HG03457 (cell line): ENCODE results near the gene NEURL1.

Experiments
- ATAC-seq: cut with Tn5 transposase; IDR thresholded peaks from one replicate; pipeline ENCODE4 v1.9.1; 2021; ENCODE audit warnings: moderate number of reproducible peaks; ENCODE audit not compliant: unreplicated experiment

NEURL1 gene

GRCh38 chr10:103578782-103579382 is 85.4 kb downstream of the NEURL1 start:
- ATAC-seq = no peak

- no peak for ATAC-seq
Observed at GRCh38 chr10:103580011-103580410, 86.5 kb downstream of the NEURL1 start.

- no peak for ATAC-seq
Observed at GRCh38 chr10:103580430-103580829, 86.9 kb downstream of the NEURL1 start.

GRCh38 chr10:103581499-103581898 is 88.0 kb downstream of the NEURL1 start:
- ATAC-seq = no peak

- ATAC-seq = no peak
Observed at GRCh38 chr10:103582331-103583123, 89.0 kb downstream of the NEURL1 start.

- no peak for ATAC-seq
Observed at GRCh38 chr10:103583871-103584215, 90.3 kb downstream of the NEURL1 start.

- ATAC-seq = no peak
Observed at GRCh38 chr10:103584216-103585010, 90.9 kb downstream of the NEURL1 start.

- no peak for ATAC-seq
Observed at GRCh38 chr10:103585011-103585405, 91.5 kb downstream of the NEURL1 start.

GRCh38 chr10:103587073-103587472 is 93.6 kb downstream of the NEURL1 start:
- no peak for ATAC-seq

GRCh38 chr10:103589074-103589630 is 95.6 kb downstream of the NEURL1 start:
- no peak for ATAC-seq

GRCh38 chr10:103590060-103590459 is 96.6 kb downstream of the NEURL1 start:
- no peak for ATAC-seq

- ATAC-seq = no peak
Observed at GRCh38 chr10:103590744-103591291, 97.3 kb downstream of the NEURL1 start.

- no peak for ATAC-seq
Observed at GRCh38 chr10:103592186-103593021, 98.9 kb downstream of the NEURL1 start.

GRCh38 chr10:103593022-103593570 is 99.6 kb downstream of the NEURL1 start:
- no peak for ATAC-seq

GRCh38 chr10:103595933-103596726 is 102.6 kb downstream of the NEURL1 start:
- ATAC-seq = no peak

- no peak for ATAC-seq
Observed at GRCh38 chr10:103597003-103597402, 103.5 kb downstream of the NEURL1 start.

GRCh38 chr10:103598654-103599115 is 105.2 kb downstream of the NEURL1 start:
- ATAC-seq = no peak

GRCh38 chr10:103599211-103599610 is 105.7 kb downstream of the NEURL1 start:
- no peak for ATAC-seq

- no peak for ATAC-seq
Observed at GRCh38 chr10:103599907-103600306, 106.4 kb downstream of the NEURL1 start.
